ENCODE data around the gene DEPP1. TPM values are rescaled to one million over a fixed set of nuclear protein-coding genes. Genes with fewer than 3 reads are reported as not detected.

Gene DEPP1
- total and polyA plus RNA-seq, 2 of the 13 experiments (the other 11 are each of a cell fraction or from before 2014, with no cell fraction given): 14.8 to 270 TPM

- TF ChIP-seq NFE2L1 (CRISPR knock-in tag; IDR thresholded peaks at IDR 0.05; ENCODE audit: borderline replicate concordance) (no peak), ZNF136 (CRISPR knock-in tag; IDR thresholded peaks at IDR 0.05; ENCODE audit: low read depth) (no peak), LBX2 (CRISPR knock-in tag; IDR thresholded peaks at IDR 0.05; ENCODE audit: borderline replicate concordance) (0 out of 2 replicates have a peak, but pooled peaks have one; percentile 20), NR2F2 (IDR thresholded peaks at IDR 0.05; ENCODE audit: borderline replicate concordance, low read depth) (no peak), ZKSCAN5 (CRISPR knock-in tag; IDR thresholded peaks at IDR 0.05) (no peak), FOXP4 (CRISPR knock-in tag; IDR thresholded peaks at IDR 0.05) (no peak; the same call in 1 of the 2 replicates), ELK4 (CRISPR knock-in tag; IDR thresholded peaks at IDR 0.05; ENCODE audit: borderline replicate concordance) (no peak), ZMYM4 (CRISPR knock-in tag; IDR thresholded peaks at IDR 0.05) (0 out of 2 replicates have a peak, but pooled peaks have one; percentile 38), ZNF616 (CRISPR knock-in tag; IDR thresholded peaks at IDR 0.05; ENCODE audit: low read depth) (0 out of 2 replicates have a peak, but pooled peaks have one; percentile 2), FOXO1 (CRISPR knock-in tag; IDR thresholded peaks at IDR 0.05) (no peak), ZNF704 (CRISPR knock-in tag; IDR thresholded peaks at IDR 0.05; ENCODE audit: borderline replicate concordance) (no peak), NCOA5 (CRISPR knock-in tag; IDR thresholded peaks at IDR 0.05) (peak; percentile 95; the same call in 1 of the 2 replicates), SIN3B (IDR thresholded peaks at IDR 0.05; ENCODE audit: low read length) (no peak), RXRA (CRISPR knock-in tag; IDR thresholded peaks at IDR 0.05) (no peak), AKNA (CRISPR knock-in tag; IDR thresholded peaks at IDR 0.05; ENCODE audit: borderline replicate concordance) (no peak; the same call in 1 of the 2 replicates), MIER3 (CRISPR knock-in tag; IDR thresholded peaks at IDR 0.05; ENCODE audit: borderline replicate concordance) (no peak; the same call in 1 of the 2 replicates), E2F2 (CRISPR knock-in tag; IDR thresholded peaks at IDR 0.05; ENCODE audit: borderline replicate concordance) (peak; percentile 57)
Measured at GRCh38 chr10:44976352-44977198, 2.0 kb downstream of the DEPP1 start (continued).
